Glomerular endothelial cell (primary cell): Measurements from ENCODE around the gene PTGR1. TPM values are rescaled to one million over a fixed set of nuclear protein-coding genes. Genes with fewer than 3 reads are reported as not detected.

Experiments
- DNase-seq: peaks from one replicate; pipeline ENCODE4 v3.0.0-alpha.2; 2011; ENCODE audit warnings: low read depth, low spot score; ENCODE audit errors: extremely low read depth
- total RNA-seq: library from RNA; depleted of rRNA; stranded (reverse); fragments of >200 nt; gene quantifications from 2 replicates; pipeline ENCODE4 v1.2.3, GENCODE V29; 2015

The PTGR1 gene
- total RNA-seq, 1 donor from 2014 or later: 58.5 TPM

DNA sequence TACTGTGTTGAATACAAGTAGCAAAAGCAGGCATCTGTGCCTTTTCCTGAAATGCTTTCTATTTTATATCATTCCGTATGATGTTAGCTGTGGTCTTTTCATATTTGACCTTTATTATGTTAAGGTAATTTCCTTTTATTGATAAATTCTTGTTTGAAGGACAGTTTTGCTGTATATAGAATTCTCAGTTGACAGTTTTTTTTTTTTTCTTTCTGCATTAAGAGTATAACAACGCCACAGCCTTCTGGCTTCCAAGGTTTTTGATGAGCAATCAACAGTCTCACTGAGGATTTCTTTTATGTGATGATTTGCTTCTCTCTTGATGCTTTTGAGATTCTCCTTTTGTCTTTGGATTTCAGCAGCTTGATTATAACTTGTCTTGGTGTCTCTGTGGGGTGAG lies 50.8 kb downstream of the PTGR1 start:
- DNase-seq: no peak

GRCh38 chr9:111542497-111543254 lies 56.8 kb downstream of the PTGR1 start:
- DNase-seq: no peak

- no peak for DNase-seq
These were observed 66.2 kb downstream of the PTGR1 start for GRCh38 chr9:111533099-111533790.

DNA sequence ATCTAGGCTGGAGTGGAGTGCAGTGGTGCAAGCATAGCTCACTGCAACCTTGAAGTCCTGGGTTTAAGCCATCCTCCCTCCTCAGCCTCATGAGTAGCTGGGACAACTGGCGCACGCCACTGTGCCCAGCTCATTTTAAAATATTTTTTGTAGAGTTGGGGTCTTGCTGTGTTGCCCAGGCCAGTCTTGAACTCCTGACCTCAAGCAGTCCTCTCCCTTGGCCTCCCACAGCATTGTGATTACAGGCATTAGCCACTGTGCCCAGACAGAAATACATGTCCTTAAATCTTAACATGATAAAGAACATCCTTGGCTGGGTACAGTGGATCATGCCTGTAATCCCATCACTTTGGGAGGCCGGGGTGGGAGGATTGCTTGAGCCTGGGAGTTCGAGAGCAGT lies 67.7 kb downstream of the PTGR1 start:
- DNase-seq: no peak

- DNase-seq: no peak
These were observed 69.7 kb downstream of the PTGR1 start for GRCh38 chr9:111529787-111530186.

DNA sequence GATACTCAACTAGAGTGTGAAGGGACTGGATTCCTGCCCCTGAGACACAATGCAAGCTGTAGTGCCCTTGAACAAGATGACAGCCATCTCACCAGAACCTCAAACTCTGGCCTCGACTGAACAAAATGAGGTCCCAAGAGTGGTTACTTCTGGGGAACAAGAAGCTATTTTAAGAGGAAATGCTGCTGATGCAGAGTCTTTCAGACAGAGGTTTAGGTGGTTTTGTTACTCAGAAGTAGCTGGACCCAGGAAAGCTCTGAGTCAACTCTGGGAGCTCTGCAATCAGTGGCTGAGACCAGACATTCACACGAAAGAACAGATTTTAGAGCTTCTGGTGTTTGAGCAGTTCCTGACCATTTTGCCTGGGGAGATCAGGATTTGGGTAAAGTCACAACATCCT lies 72.1 kb downstream of the PTGR1 start:
- DNase-seq: no peak

DNA sequence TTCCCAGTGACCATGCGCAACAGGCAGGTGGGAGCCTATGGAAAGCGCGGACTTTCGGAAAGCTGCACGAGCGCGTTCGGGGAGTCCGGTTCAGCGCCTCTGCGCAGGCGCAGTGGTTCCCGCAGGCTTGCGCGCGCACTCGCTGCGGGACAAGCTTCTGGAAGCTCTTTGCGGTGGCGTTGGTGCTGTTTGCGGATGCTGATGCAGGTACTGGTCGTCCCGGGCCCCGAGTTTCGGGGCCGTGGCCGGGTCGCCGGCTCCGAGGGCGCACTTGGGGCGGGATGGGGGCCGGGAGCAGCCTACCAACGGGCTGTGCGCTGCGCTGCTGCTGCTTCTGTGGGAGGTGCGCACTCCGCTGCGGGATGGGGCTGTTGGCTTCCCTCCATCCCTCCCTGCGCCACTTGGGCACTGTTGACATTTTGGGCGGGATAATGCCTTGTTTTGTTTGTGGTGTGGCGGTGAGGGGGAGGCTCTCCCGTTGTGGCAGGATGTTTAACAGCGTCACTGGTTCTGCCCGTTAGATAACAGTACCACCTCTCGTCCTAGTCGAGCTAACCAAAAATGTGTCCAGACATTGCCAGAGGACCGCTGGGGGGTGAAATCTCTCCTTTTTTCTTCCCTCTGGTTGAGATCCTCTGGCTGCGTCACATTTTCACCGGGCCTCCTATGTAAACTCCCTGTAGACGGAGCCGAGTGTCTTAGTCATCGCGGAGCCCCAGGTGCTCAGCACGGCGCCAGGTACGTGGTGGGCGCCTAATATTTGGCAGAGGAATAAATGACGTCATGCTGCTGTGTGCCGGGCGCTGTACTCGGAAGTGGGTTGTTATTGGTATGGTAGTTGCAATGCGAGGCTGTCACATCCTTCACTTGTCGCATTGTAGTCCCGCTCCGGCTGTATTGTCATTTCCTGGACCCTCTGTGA lies 74.1 kb downstream of the PTGR1 start, which contains the start of gene ZNF483:
Gene ZNF483 (plus strand): TSS at position 124 of the 922 bp plus-strand sequence. CDS start 2,217 bp downstream, outside the sequence.
- DNase-seq: no peak

DNA sequence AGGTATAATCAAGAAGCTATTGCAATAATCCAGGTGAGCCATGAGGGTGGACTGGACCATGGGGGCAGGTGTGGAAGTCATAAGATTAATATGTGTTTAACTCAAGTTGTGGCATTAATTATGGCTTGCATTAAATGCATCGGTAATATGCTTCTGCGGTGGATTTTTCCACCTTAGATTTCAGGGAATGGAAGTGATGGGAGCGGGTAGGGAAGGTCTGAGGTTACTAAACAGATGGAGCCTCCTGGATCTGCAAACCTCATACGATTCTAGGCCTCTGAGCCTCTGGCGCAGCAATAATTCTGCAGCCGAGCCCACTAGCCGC lies 74.8 kb downstream of the PTGR1 start:
- no peak for DNase-seq

DNA sequence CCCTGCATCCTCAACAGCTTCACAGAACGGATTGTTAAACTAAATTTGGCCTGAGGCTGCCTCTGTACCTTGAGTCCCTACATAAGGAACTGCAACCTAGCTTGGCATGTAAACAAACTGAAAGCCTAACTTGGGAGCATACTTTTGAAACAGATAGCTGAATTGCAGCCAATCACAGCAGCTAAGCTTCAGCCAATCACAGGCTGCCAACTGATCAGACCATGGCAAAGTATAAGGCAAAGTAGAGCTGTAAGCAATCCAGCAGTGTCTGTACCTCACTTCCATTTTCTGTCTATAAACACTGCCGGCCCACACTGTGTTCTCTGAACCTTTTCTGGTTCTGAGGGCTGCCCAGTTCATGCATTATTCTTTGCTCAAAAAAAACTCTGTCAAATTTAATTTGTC lies 83.4 kb downstream of the PTGR1 start:
- DNase-seq: no peak

- DNase-seq: no peak
These were observed 84.5 kb downstream of the PTGR1 start for GRCh38 chr9:111514967-111515366.

Other genes starting within 250 kb of the PTGR1 start
- gene ECPAS, start 115.3 kb downstream of the PTGR1 start, total RNA-seq: 49.9 and 69.1 TPM in 2 replicates
- 1.7 and 2.7 TPM in 2 replicates for gene ZNF483, start 74.5 kb downstream of the PTGR1 start, total RNA-seq
- 4.8 and 8.1 TPM in 2 replicates for gene DNAJC25, start 31.7 kb upstream of the PTGR1 start, total RNA-seq
- gene GNG10, start 62.0 kb upstream of the PTGR1 start, total RNA-seq: 50.9 and 65.7 TPM in 2 replicates
- 0.06 TPM in 1 of 2 replicates, not detected in the other for gene SHOC1, start 195.3 kb upstream of the PTGR1 start, total RNA-seq